GM12865 (cell line): ENCODE measurements around the gene KNOP1.

ENCODE experiments used
- DNase-seq: peaks from one replicate; pipeline ENCODE4 v3.0.0; 2010; ENCODE audit warnings: low read depth
- H3K4me3 ChIP-seq: 2 replicates; pipeline ENCODE4 v1.5.1; 2011; ENCODE audit warnings: mild to moderate bottlenecking, low read depth, low read length, control low read depth
- TF ChIP-seq, protein P1 (sequence below): IDR thresholded peaks from 2 replicates; pipeline ENCODE4 v1.5.1; 2011; ENCODE audit warnings: low read length, control low read depth, low read depth, inconsistent platforms; ENCODE audit not compliant: insufficient read depth; ENCODE audit errors: missing control alignments

The KNOP1 gene

DNA sequence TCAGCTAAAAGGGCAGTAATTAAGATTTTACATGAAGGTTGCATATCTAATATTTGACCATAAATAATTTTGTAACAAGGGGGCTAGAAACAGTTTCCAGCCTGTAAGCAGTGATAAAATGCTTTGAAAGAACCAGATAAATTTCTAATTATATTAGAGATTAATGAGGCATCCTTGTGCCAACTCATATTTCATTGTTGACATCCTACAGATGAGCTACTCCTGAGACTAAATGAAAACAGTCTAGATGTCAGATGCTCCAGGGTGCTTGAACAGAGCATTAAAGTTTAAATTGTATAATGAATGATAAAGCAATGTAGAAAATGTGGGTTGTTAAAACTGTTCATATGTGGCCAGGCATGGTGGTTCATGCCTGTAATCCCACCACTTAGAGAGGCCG lies 23.3 kb upstream of the KNOP1 start:
- TF ChIP-seq, protein P1, sequence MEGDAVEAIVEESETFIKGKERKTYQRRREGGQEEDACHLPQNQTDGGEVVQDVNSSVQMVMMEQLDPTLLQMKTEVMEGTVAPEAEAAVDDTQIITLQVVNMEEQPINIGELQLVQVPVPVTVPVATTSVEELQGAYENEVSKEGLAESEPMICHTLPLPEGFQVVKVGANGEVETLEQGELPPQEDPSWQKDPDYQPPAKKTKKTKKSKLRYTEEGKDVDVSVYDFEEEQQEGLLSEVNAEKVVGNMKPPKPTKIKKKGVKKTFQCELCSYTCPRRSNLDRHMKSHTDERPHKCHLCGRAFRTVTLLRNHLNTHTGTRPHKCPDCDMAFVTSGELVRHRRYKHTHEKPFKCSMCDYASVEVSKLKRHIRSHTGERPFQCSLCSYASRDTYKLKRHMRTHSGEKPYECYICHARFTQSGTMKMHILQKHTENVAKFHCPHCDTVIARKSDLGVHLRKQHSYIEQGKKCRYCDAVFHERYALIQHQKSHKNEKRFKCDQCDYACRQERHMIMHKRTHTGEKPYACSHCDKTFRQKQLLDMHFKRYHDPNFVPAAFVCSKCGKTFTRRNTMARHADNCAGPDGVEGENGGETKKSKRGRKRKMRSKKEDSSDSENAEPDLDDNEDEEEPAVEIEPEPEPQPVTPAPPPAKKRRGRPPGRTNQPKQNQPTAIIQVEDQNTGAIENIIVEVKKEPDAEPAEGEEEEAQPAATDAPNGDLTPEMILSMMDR, result no peak
- no peak for DNase-seq
- no peak overlapping the region for H3K4me3 ChIP-seq

DNA sequence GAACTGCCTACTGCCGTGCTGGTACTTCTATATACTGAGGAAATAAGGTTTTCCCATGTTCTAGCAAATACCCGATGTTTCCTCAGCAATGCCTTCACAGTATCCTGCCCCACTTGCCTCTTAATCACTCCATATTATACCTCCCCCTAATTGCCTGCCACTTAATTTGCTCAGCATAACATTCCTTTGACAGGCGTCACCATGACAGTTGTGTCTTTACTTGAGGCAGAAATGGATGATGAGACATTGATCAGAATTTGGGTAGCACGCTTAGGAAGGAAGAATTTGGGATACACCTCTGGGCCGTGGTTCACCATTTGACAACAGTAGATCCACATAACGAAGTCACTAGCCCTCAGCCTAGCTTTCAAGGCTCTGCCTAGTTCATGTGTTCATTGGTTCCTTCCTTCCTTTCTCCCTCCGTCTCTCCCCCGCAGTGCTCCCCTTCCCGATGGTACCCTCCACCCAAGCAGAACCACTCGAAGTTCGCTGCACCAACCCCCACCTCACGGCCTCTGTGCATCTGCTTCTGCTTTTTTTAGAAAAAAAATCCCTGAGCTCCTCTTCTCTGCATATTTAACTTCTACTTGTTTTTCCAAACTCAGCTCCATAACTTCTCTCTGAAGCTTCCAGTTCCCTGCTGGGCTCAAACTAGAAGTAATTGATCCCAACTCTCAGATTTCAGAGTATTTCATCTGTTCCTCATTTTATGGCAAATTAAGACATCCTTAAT lies 19.4 kb upstream of the KNOP1 start:
- no peak for DNase-seq
- no peak overlapping the region for H3K4me3 ChIP-seq
- TF ChIP-seq, protein P1, result no peak

DNA sequence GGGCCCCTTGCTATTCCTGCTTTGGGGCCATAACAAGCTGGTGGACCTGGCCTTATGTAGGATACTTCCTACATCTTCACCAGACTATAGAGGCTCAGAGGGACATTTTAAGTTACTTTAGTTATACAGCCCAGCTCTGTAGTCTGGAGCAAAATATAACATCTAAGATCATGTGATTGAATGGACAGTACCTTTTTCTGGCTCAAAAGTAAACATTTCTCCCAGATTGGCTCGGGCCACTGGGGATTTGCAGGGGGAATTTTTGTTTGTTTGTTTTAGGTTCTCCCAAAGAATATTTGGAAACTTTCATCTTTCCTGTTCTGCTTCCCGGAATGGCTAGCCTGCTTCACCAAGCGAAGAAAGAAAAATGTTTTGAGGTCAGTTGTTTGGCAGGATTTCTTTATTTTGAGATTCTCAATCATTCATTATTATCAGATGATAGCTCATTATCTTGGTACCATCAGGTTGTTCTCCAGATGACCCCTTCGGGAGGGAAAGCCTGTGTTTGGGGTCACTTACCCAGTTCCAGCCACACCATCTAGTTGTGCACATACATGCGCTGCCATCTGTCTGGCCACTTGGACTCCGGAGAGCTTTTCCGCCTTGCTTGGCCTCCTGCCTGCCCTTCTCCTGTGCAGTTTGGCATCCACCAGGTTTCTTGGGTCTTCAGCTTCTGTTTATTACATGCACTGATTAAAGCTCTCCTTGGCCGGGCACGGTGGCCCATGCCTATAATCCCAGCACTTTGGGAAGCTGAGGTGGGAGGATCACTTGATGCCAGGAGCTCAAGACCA lies 17.2 kb upstream of the KNOP1 start:
- no peak overlapping the region for H3K4me3 ChIP-seq
- TF ChIP-seq, protein P1, result no peak
- no peak for DNase-seq

DNA sequence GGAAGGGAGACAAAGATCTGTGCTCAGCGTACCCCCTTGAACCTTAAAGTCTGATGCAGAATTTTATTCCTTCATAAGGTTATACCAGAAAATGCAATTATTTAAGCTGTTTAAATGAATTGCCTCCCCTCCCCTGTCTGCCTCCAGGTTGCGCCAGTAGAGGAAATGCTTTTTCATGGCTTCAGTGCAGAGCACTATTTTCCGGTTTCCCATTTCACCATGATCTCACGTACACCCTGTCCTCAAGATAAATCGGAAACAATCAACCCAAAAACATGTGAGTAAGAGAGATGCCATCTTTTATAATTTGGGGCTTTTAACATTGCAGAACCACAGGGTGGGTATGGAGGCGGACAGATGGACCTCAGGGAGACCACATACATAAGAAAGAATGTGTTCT lies 15.5 kb upstream of the KNOP1 start:
- no peak overlapping the region for H3K4me3 ChIP-seq
- DNase-seq, result no peak
- TF ChIP-seq, protein P1, result no peak

DNA sequence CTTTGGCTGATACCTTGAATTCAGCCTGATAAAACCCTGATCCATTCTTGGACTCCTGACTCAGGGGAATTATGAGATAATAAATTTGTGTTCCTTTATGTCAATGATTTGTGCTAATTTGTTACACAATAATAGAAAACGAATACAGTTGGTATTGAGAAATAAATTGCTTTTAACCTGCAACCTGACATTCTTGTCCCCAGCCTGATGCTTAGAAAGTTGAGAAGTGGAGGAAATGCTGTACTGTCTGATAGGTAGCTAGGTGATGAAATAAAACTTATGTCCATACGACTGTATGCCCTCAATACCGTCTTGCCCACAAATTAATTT lies 10.6 kb upstream of the KNOP1 start:
- TF ChIP-seq, protein P1, result no peak
- no peak for DNase-seq
- H3K4me3 ChIP-seq, result no peak overlapping the region

DNA sequence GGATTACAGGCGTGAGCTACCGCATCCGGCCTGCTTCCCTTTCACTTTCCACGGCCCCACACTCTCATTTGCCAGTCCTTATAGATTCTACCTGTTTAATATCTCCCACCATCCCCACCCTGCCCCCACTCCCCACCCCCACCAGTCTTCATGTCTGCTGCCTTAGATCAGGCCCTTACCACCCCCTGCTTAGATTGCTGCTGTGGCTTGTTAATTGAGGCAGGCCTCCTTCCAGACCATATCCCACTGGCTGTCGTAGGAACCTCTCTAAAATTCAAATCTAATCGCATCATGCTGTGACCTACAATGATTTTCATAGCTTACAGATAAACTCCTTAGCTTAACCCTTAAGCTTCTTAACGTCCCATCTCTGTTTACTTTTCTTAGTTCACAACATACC lies 5.0 kb upstream of the KNOP1 start:
- TF ChIP-seq, protein P1, result no peak
- DNase-seq, result no peak
- H3K4me3 ChIP-seq, result no peak overlapping the region
